Neuronal stem cell (in vitro differentiated cells): Measurements from ENCODE around the gene CEND1.

Experiments
- DNase-seq: peaks from one replicate; pipeline ENCODE4 v3.0.0-alpha.2; 2013; ENCODE audit warnings: low spot score
- H2AFZ ChIP-seq: one replicate; pipeline ENCODE4 v1.6.1; 2013; ENCODE audit warnings: mild to moderate bottlenecking, low read length, inconsistent platforms
- H2AK5ac ChIP-seq: 2 replicates; pipeline ENCODE4 v1.6.1; 2013; ENCODE audit warnings: low read depth, mild to moderate bottlenecking, inconsistent platforms, low read length, moderate library complexity, mixed read lengths
- H2BK120ac ChIP-seq: 2 replicates; pipeline ENCODE4 v1.6.1; 2013; ENCODE audit warnings: low read depth, mild to moderate bottlenecking, inconsistent platforms, low read length, moderate library complexity, mixed read lengths
- H2BK12ac ChIP-seq: one replicate; pipeline ENCODE4 v1.6.1; 2013; ENCODE audit warnings: low read length, inconsistent platforms
- H2BK15ac ChIP-seq: 2 replicates; pipeline ENCODE4 v1.6.1; 2013; ENCODE audit warnings: mild to moderate bottlenecking, low read length, inconsistent platforms, mixed read lengths
- H2BK5ac ChIP-seq: one replicate; pipeline ENCODE4 v1.6.1; 2013; ENCODE audit warnings: inconsistent platforms, mild to moderate bottlenecking, low read length, moderate library complexity
- H3K14ac ChIP-seq: one replicate; pipeline ENCODE4 v1.6.1; 2013; ENCODE audit warnings: low read length, inconsistent platforms
- H3K18ac ChIP-seq: 2 replicates; pipeline ENCODE4 v1.6.1; 2013; ENCODE audit warnings: low read length, inconsistent platforms
- H3K23ac ChIP-seq: 2 replicates; pipeline ENCODE4 v1.6.1; 2013; ENCODE audit warnings: low read depth, mild to moderate bottlenecking, mixed read lengths, low read length, inconsistent platforms; ENCODE audit not compliant: poor library complexity
- H3K27ac ChIP-seq: replicated peaks from 3 replicates; pipeline ENCODE4 v1.5.1; 2013; ENCODE audit warnings: low read length, inconsistent platforms
- H3K27me3 ChIP-seq, 3 experiments: 2 replicates each; pipeline ENCODE4 v1.6.1; 2013; ENCODE audit warnings: low read length in 3 of 3, mild to moderate bottlenecking in 2 of 3, inconsistent platforms in 1 of 3, low read depth in 1 of 3, mixed read lengths in 1 of 3, moderate library complexity in 1 of 3; ENCODE audit not compliant: control insufficient read depth in 3 of 3, insufficient read depth in 3 of 3
- H3K36me3 ChIP-seq, 2 donors: replicated peaks in 1 of 2; 2 replicates each; pipeline ENCODE4 v1.6.1; 2013; ENCODE audit warnings: low read length in 2 of 2; ENCODE audit not compliant: control insufficient read depth in 2 of 2, insufficient read depth in 2 of 2
- H3K4ac ChIP-seq: 2 replicates; pipeline ENCODE4 v1.6.1; 2013; ENCODE audit warnings: inconsistent platforms, mild to moderate bottlenecking, low read length, moderate library complexity
- H3K4me1 ChIP-seq, 2 donors: 1 replicate in 1 of 2; 2 replicates in 1 of 2; pipeline ENCODE4 v1.6.1; 2013; ENCODE audit warnings: low read length in 2 of 2, low read depth in 1 of 2; ENCODE audit not compliant: control insufficient read depth in 2 of 2, insufficient read depth in 1 of 2
- H3K4me2 ChIP-seq: one replicate; pipeline ENCODE4 v1.6.1; 2013; ENCODE audit warnings: mild to moderate bottlenecking, low read length, inconsistent platforms; ENCODE audit not compliant: insufficient read depth, poor library complexity, severe bottlenecking
- H3K4me3 ChIP-seq, 2 donors: 2 replicates each; pipeline ENCODE4 v1.5.1; 2013; ENCODE audit warnings: low read length in 2 of 2, mild to moderate bottlenecking in 2 of 2, inconsistent platforms in 1 of 2, moderate library complexity in 1 of 2
- H3K79me1 ChIP-seq: one replicate; pipeline ENCODE4 v1.6.1; 2013; ENCODE audit warnings: low read depth, mild to moderate bottlenecking, inconsistent platforms, low read length, moderate library complexity
- H3K9ac ChIP-seq: one replicate; pipeline ENCODE4 v1.6.1; 2013; ENCODE audit warnings: mild to moderate bottlenecking, low read depth, low read length, inconsistent platforms; ENCODE audit not compliant: poor library complexity
- H3K9me3 ChIP-seq, 2 donors: replicated peaks in 1 of 2; 2 replicates each; pipeline versions ENCODE3 to v1.6.1; 2013; ENCODE audit warnings: low read length in 2 of 2, mild to moderate bottlenecking in 2 of 2, inconsistent platforms in 1 of 2, low read depth in 1 of 2, mixed read lengths in 1 of 2, moderate library complexity in 1 of 2; ENCODE audit not compliant: control insufficient read depth in 2 of 2, insufficient read depth in 1 of 2
- H4K8ac ChIP-seq: one replicate; pipeline ENCODE4 v1.6.1; 2013; ENCODE audit warnings: low read depth, mild to moderate bottlenecking, inconsistent platforms, low read length, moderate library complexity
- H4K91ac ChIP-seq: one replicate; pipeline ENCODE4 v1.6.1; 2013; ENCODE audit warnings: low read length, low read depth, mild to moderate bottlenecking, inconsistent platforms; ENCODE audit not compliant: poor library complexity
- WGBS, 2 donors: extraction: QIAGEN DNeasy Blood & Tissue Kit; methylation state at CpG; one replicate each; pipeline ENCODE4 v1.1.7; 2013; ENCODE audit warnings: missing lambda C conversion rate in 2 of 2, mixed read lengths in 1 of 2; ENCODE audit not compliant: insufficient read length in 2 of 2, insufficient replicate concordance in 1 of 2; ENCODE audit errors: extremely low coverage in 2 of 2; 5-methylcytosine and 5-hydroxymethylcytosine counted together

The CEND1 gene

GRCh38 chr11:765025-765801 lies 24.7 kb downstream of the CEND1 start:
- H3K4me2 ChIP-seq = no peak overlapping the region

GRCh38 chr11:764322-765024 lies 25.4 kb downstream of the CEND1 start:
- no peak overlapping the region for H2BK5ac ChIP-seq
- peaks cover 40 to 78% of the 10 kb centered on the region in 2 donors for H3K36me3 ChIP-seq
- H3K9ac ChIP-seq = no peak overlapping the region
- peaks cover 2% of the 10 kb centered on the region for H3K79me1 ChIP-seq
- no CpG with 5 or more reads among the region's 18 CpGs for WGBS, 2 donors
- H3K9me3 ChIP-seq = no peaks in the 10 kb centered on the region
- no peak overlapping the region for H3K18ac ChIP-seq
- H3K4ac ChIP-seq = no peak overlapping the region
- no peak overlapping the region for H3K4me2 ChIP-seq
- H3K23ac ChIP-seq = no peak overlapping the region
- H3K14ac ChIP-seq = no peak overlapping the region
- no peak overlapping the region for H2BK15ac ChIP-seq
- H2BK12ac ChIP-seq = no peak overlapping the region
- no peak overlapping the region for H4K8ac ChIP-seq
- no peak overlapping the region for H2AK5ac ChIP-seq
- H3K4me3 ChIP-seq = no peak overlapping the region
- no peak overlapping the region for H4K91ac ChIP-seq
- no peaks in the 10 kb centered on the region for H3K27me3 ChIP-seq
- H3K4me1 ChIP-seq = no peaks in the 10 kb centered on the region
- DNase-seq = no peak
- no peak overlapping the region for H3K27ac ChIP-seq
- no peak overlapping the region for H2AFZ ChIP-seq
- H2BK120ac ChIP-seq = no peak overlapping the region

More at GRCh38 chr11:765025-765801, 24.7 kb downstream of the CEND1 start:
- Histone ChIP-seq H3K4ac (no peak overlapping the region), H4K91ac (no peak overlapping the region), H2BK120ac (no peak overlapping the region), H2AFZ (no peak overlapping the region), H3K27me3 (no peaks in the 10 kb centered on the region), H3K4me3 (no peak overlapping the region), H3K23ac (peak overlapping the region; percentile 70), H2AK5ac (no peak overlapping the region), H2BK12ac (no peak overlapping the region), H3K9me3 (no peaks in the 10 kb centered on the region), H4K8ac (no peak overlapping the region), H3K27ac (no peak overlapping the region), H3K18ac (no peak overlapping the region), H3K4me1 (no peaks in the 10 kb centered on the region), H3K79me1 (peaks cover 2% of the 10 kb centered on the region), H2BK5ac (no peak overlapping the region), H2BK15ac (no peak overlapping the region), H3K36me3 (peaks cover 39 to 78% of the 10 kb centered on the region in 2 donors), H3K9ac (no peak overlapping the region), H3K14ac (no peak overlapping the region)
- no peak for DNase-seq
- WGBS, 2 donors = no CpG with 5 or more reads among the region's 19 CpGs

DNA sequence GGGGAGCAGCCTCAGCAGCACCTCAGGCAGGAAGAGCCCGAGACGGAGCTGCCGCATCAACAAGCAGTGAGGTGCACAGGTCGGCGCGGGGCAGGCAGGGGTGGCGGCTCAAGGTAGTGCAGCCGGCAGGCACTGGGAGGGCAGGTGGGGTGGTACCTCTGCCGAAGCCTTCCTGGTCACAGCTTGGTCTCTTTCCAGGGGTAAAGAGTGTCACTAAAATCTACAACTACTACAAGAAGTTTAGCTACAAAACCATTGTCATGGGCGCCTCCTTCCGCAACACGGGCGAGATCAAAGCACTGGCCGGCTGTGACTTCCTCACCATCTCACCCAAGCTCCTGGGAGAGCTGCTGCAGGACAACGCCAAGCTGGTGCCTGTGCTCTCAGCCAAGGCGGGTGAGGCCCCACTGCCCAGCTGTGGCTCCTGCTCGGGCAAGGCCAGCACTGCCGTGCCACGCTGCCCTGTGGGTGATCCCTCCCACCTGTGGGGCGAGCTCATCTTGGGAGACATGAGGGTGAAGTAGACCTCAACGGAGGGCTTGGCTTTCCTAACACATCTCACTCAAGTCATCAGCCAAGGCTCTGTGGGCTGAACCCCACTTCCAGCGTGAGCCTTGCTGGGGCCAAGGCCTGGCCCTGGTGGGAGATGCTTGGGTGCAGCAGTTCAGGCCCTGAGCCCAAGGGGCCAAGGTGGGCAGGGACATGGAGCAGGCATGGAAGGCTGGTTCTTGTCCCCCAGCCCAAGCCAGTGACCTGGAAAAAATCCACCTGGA lies 26.2 kb downstream of the CEND1 start:
- H3K14ac ChIP-seq = no peak overlapping the region
- DNase-seq = no peak
- H3K4ac ChIP-seq = no peak overlapping the region
- no CpG with 5 or more reads among the region's 22 CpGs for WGBS, 2 donors
- H3K4me1 ChIP-seq = no peaks in the 10 kb centered on the region
- peak overlapping the region; percentile 47 for H3K23ac ChIP-seq
- peak overlapping the region in 1 of 2 donors; percentile 34 for H3K4me3 ChIP-seq
- H3K9me3 ChIP-seq = no peaks in the 10 kb centered on the region
- no peak overlapping the region for H3K4me2 ChIP-seq
- no peak overlapping the region for H2BK12ac ChIP-seq
- no peak overlapping the region for H3K27ac ChIP-seq
- no peak overlapping the region for H2AFZ ChIP-seq
- H3K27me3 ChIP-seq = no peaks in the 10 kb centered on the region
- H2BK120ac ChIP-seq = no peak overlapping the region
- H3K18ac ChIP-seq = no peak overlapping the region
- no peak overlapping the region for H4K91ac ChIP-seq
- peak overlapping the region; percentile 75 for H4K8ac ChIP-seq
- peaks cover 42 to 85% of the 10 kb centered on the region in 2 donors for H3K36me3 ChIP-seq
- no peak overlapping the region for H2BK15ac ChIP-seq
- no peak overlapping the region for H2BK5ac ChIP-seq
- H3K79me1 ChIP-seq = peaks cover 2% of the 10 kb centered on the region
- no peak overlapping the region for H3K9ac ChIP-seq
- H2AK5ac ChIP-seq = no peak overlapping the region

DNA sequence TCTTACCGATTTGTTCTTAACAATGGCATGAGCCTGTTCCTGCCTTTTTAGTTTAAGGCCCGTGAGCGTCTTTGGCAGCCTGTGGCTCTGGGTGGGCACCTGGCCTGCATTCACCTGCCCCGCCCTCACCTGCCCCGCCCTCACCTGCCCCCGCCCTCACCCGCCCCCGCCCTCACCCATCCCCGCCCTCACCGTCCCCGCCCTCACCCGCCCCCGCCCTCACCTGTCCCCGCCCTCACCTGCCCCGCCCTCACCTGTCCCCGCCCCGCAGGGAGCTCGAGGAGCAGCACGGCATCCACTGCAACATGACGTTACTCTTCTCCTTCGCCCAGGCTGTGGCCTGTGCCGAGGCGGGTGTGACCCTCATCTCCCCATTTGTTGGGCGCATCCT lies 26.8 kb downstream of the CEND1 start:
- Histone ChIP-seq H3K4me3 (no peak overlapping the region), H2AFZ (no peak overlapping the region), H2BK15ac (no peak overlapping the region), H3K27me3 (no peaks in the 10 kb centered on the region), H2AK5ac (no peak overlapping the region), H2BK12ac (no peak overlapping the region), H3K36me3 (peaks cover 42 to 85% of the 10 kb centered on the region in 2 donors), H3K79me1 (peaks cover 2% of the 10 kb centered on the region), H3K23ac (no peak overlapping the region), H4K8ac (no peak overlapping the region), H3K27ac (no peak overlapping the region), H3K4me2 (no peak overlapping the region), H2BK5ac (no peak overlapping the region), H3K9me3 (no peaks in the 10 kb centered on the region), H3K4ac (no peak overlapping the region), H2BK120ac (no peak overlapping the region), H3K14ac (no peak overlapping the region), H3K9ac (no peak overlapping the region), H3K18ac (no peak overlapping the region), H3K4me1 (no peaks in the 10 kb centered on the region), H4K91ac (no peak overlapping the region)
- WGBS, 2 donors = no CpG with 5 or more reads among the region's 24 CpGs
- no peak for DNase-seq
